Suppressor macrophage treated with lipopolysaccharide for 1 hour (primary cell): Measurements from ENCODE around the gene GPR61.
A peak's percentile ranks its signal among the peaks of the same experiment; 100 is the strongest.

ENCODE experiments used
- DNase-seq, 3 donors: peaks; one replicate each; pipeline ENCODE4 v3.0.0-alpha.2; 2020 to 2022

The GPR61 gene

GRCh38 chr1:109509176-109510134 lies 30.2 kb upstream of the GPR61 start, which contains the start of gene AMIGO1:
Gene AMIGO1 (minus strand): TSS chr1:109509727. CDS start chr1:109508912, 815 bp downstream.
- DNase-seq, result peak; percentile 44 to 79 (median 61)

GRCh38 chr1:109513110-109513710 lies 26.5 kb upstream of the GPR61 start:
- DNase-seq, result no peak

- no peak for DNase-seq
These were observed 24.8 kb upstream of the GPR61 start for GRCh38 chr1:109514846-109515245.

- DNase-seq, result no peak
These were observed 22.8 kb upstream of the GPR61 start for GRCh38 chr1:109516872-109517271.

- no peak for DNase-seq
These were observed 22.3 kb upstream of the GPR61 start for GRCh38 chr1:109517337-109517736.

- DNase-seq, result no peak
These were observed 18.4 kb upstream of the GPR61 start for GRCh38 chr1:109521002-109521951.

- no peak for DNase-seq
These were observed 17.6 kb upstream of the GPR61 start for GRCh38 chr1:109522026-109522425.

- DNase-seq, result no peak
These were observed 16.0 kb upstream of the GPR61 start for GRCh38 chr1:109523706-109524105.

GRCh38 chr1:109527098-109527811 lies 12.4 kb upstream of the GPR61 start:
- no peak for DNase-seq

GRCh38 chr1:109527846-109528695 lies 11.6 kb upstream of the GPR61 start:
- no peak for DNase-seq

- DNase-seq, result no peak
These were observed 11.0 kb upstream of the GPR61 start for GRCh38 chr1:109528712-109529111.

GRCh38 chr1:109529881-109530456 lies 9.7 kb upstream of the GPR61 start:
- no peak for DNase-seq

GRCh38 chr1:109530457-109531087 lies 9.1 kb upstream of the GPR61 start:
- no peak for DNase-seq

- DNase-seq, result no peak
These were observed 8.3 kb upstream of the GPR61 start for GRCh38 chr1:109531380-109531779.

GRCh38 chr1:109531826-109532364 lies 7.8 kb upstream of the GPR61 start:
- DNase-seq, result no peak

GRCh38 chr1:109532365-109533136 lies 7.1 kb upstream of the GPR61 start:
- peak; percentile 79 to 87 (median 86) for DNase-seq

GRCh38 chr1:109534307-109534858 lies 5.3 kb upstream of the GPR61 start:
- no peak for DNase-seq

- DNase-seq, result no peak
These were observed 4.2 kb upstream of the GPR61 start for GRCh38 chr1:109535481-109535880.

GRCh38 chr1:109535971-109536491 lies 3.6 kb upstream of the GPR61 start:
- DNase-seq, result no peak
